Measurements from ENCODE around the gene EP300. TPM values are rescaled to one million over a fixed set of nuclear protein-coding genes. Genes with fewer than 3 reads are reported as not detected.
"Not testable (repeated sequence)": the region's sequence is repeated elsewhere in the genome, so short reads cannot be mapped to it uniquely, and the experiment has no call there.

Gene EP300
- total RNA-seq, 2 donors from 2014 or later, result 58.6 to 77.2 TPM

DNA sequence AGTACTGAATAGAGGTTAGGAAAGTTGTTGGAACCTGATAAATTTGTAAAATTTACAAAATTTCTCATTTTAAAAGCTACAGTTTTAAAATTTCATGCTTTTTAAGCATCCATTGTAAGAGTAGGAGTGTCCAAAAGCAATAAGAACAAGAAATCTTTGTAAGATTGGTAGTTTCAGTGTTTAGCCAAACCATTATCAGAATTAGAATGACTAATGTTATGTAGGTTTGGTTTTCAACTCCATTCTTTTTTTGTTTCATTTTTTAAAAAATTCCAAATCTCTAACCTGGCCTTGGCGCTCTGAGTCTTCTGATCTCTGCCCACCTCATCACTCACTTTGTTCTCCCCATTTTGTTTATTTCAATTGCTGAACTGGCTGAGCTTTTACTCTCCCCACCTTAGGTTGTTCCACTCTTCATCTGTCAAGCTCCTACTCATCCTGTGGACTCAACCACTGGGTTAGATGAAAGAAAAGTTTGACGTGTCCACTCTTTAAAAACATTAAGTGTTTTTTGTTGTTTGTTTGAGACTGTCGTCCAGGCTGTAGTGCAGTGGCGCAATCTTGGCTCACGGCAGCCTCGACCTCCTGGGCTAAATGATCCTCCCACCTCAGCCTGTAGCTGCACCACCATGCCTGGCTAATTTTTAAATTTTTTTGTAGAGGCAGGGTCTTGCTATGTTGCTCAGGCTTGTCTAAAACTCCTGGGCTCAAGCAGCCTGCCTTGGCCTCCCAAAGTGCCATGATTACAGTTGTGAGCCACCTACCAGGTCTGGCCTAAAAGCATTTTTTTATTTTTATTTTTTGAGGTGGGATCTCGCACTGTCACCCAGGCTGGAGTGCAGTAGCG, 14.0 kb downstream of the EP300 start:
- H3K9me3 Mint-ChIP-seq, result no peaks in the 10 kb centered on the region
- peak; percentile 77 for ATAC-seq (replicated peaks)
- peak overlapping the region; percentile 46 for H3K4me3 Mint-ChIP-seq
- H3K27me3 Mint-ChIP-seq, result no peaks in the 10 kb centered on the region
- H3K36me3 Mint-ChIP-seq (ENCODE audit: low read depth), result peaks cover 58% of the 10 kb centered on the region
- peaks cover 33% of the 10 kb centered on the region for H3K4me1 Mint-ChIP-seq
- H3K27ac Mint-ChIP-seq, result peak overlapping the region; percentile 89

DNA sequence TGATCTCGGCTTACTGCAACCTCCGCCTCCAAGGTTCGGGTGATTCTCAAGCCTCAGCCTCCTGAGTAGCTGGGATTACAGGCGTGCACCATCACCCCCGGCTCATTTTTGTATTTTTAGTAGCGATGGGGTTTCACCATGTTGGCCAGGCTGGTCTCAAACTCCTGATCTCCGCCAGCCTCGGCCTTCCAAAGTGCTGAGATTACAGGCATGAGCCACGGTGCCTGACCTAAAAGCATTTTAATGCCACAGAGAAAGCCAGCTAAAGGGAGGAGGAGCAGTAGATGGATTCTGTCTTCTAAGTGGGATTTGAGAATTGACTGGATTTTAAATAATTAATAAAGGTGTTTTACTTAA, 14.6 kb downstream of the EP300 start:
- H3K4me3 Mint-ChIP-seq, result peak overlapping the region; percentile 46
- not testable (repeated sequence) for ATAC-seq (replicated peaks); H3K27me3 Mint-ChIP-seq; H3K9me3 Mint-ChIP-seq
- H3K27ac Mint-ChIP-seq, result peak overlapping the region; percentile 89
- H3K36me3 Mint-ChIP-seq (ENCODE audit: low read depth), result peaks cover 64% of the 10 kb centered on the region
- H3K4me1 Mint-ChIP-seq, result peaks cover 33% of the 10 kb centered on the region

DNA sequence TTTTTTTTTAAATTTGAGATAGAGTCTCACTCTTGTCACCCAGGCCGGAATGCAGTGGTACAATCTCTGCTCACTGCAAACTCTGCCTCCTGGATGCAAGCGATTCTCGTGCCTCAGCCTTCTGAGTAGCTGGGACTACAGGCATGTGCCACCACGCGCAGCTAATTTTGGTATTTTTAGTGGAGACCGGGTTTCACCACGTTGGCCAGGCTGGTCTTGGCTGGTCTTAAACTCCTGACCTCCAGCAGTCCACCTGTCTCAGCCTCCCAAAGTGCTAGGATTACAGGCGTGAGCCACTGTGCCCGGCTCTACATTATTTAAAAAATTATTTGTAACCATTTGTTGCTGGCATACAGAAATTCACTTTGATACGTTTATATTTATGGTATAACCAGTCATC, 18.6 kb downstream of the EP300 start:
- H3K27ac Mint-ChIP-seq, result no peak overlapping the region
- peaks cover 73% of the 10 kb centered on the region for H3K36me3 Mint-ChIP-seq (ENCODE audit: low read depth)
- no peak overlapping the region for H3K4me3 Mint-ChIP-seq
- peaks cover 30% of the 10 kb centered on the region for H3K4me1 Mint-ChIP-seq
- peaks cover 3% of the 10 kb centered on the region for H3K9me3 Mint-ChIP-seq
- no peaks in the 10 kb centered on the region for H3K27me3 Mint-ChIP-seq
- ATAC-seq (replicated peaks), result no peak

DNA sequence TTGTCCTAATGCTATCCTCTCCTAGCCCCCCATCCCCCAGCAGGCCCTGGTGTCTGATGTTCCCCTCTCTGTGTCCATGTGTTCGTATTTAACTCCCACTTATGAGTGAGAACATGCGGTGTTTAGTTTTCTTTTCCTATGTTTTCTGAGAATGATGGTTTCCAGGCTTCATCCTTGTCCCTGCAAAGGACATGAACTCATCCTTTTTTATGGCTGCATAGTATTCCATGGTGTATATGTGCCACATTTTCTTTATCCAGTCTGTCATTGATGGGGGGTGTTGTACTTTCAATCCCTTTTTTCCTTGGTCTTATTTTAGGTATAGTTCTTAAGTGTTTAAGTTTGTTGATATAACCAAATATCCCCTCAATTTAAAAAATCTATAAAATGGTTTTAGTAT, 23.9 kb downstream of the EP300 start:
- peaks cover 88% of the 10 kb centered on the region for H3K36me3 Mint-ChIP-seq (ENCODE audit: low read depth)
- ATAC-seq (replicated peaks), result no peak

DNA sequence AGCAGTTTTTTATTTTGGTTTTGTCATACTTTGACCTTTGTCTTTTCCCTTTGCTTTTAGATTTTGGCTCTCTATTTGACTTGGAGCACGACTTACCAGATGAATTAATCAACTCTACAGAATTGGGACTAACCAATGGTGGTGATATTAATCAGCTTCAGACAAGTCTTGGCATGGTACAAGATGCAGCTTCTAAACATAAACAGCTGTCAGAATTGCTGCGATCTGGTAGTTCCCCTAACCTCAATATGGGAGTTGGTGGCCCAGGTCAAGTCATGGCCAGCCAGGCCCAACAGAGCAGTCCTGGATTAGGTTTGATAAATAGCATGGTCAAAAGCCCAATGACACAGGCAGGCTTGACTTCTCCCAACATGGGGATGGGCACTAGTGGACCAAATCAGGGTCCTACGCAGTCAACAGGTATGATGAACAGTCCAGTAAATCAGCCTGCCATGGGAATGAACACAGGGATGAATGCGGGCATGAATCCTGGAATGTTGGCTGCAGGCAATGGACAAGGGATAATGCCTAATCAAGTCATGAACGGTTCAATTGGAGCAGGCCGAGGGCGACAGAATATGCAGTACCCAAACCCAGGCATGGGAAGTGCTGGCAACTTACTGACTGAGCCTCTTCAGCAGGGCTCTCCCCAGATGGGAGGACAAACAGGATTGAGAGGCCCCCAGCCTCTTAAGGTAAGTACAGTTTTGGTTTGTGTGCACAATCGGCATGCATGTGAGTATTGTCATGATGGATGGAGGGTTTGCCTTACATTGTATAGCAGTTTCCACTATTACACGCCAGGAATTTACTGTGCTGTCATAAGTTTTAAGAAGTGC, 25.0 kb downstream of the EP300 start:
- Mint-ChIP-seq H3K4me3 (no peak overlapping the region), H3K4me1 (peaks cover 41% of the 10 kb centered on the region), H3K36me3 (ENCODE audit: low read depth) (peaks cover 88% of the 10 kb centered on the region), H3K27ac (peak overlapping the region; percentile 54), H3K9me3 (peaks cover 3% of the 10 kb centered on the region), H3K27me3 (no peaks in the 10 kb centered on the region)
- peak; percentile 59 for ATAC-seq (replicated peaks)

More for the DNA sequence above, 23.9 kb downstream of the EP300 start:
- peaks cover 38% of the 10 kb centered on the region for H3K4me1 Mint-ChIP-seq
- peaks cover 3% of the 10 kb centered on the region for H3K9me3 Mint-ChIP-seq
- no peak overlapping the region for H3K4me3 Mint-ChIP-seq
- no peaks in the 10 kb centered on the region for H3K27me3 Mint-ChIP-seq
- H3K27ac Mint-ChIP-seq, result peak overlapping the region; percentile 54

DNA sequence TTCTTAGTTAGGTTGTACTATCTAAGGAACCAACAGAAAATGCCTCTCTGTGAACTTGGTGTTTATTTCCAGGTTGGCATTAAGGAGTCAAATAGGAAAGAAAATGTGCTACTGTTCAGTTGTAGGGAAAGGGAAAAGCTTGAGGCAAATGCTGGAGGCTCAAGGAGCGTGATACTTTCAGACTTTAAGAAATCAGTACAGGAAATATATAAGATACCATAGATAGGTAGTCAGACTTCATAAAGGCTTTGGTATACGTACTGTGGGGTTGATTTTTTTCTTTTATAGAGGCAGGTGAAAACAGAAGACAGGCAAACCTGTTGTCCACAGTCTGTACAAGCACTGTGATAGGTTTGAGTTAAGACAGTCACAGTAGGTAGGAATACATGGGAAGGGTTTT, 30.8 kb downstream of the EP300 start:
- peak overlapping the region; percentile 21 for H3K27ac Mint-ChIP-seq
- no peak overlapping the region for H3K4me3 Mint-ChIP-seq
- peaks cover 96% of the 10 kb centered on the region for H3K36me3 Mint-ChIP-seq (ENCODE audit: low read depth)
- H3K4me1 Mint-ChIP-seq, result peaks cover 24% of the 10 kb centered on the region
- ATAC-seq (replicated peaks), result no peak
- no peaks in the 10 kb centered on the region for H3K9me3 Mint-ChIP-seq
- no peaks in the 10 kb centered on the region for H3K27me3 Mint-ChIP-seq

DNA sequence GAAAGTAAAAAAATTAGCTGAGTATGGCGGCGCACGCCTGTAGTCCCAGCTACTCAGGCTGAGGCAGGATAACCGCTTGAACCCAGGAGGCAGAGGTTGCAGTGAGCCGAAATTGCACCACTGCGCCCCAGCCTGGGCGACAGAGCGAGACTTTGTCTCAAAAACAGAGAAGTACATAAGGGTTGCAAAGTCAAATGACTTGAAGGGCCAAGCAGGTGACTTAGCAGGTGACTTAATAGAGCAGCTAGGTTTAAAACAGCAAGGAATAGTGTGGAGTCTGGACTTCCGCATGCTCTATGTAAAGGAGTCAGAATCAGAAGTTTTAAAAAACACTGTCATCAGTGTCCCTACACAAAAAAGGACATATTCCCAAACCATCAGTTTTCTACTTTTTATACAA, 31.7 kb downstream of the EP300 start:
- Mint-ChIP-seq H3K36me3 (ENCODE audit: low read depth) (peaks cover 96% of the 10 kb centered on the region), H3K9me3 (no peaks in the 10 kb centered on the region), H3K27me3 (no peaks in the 10 kb centered on the region), H3K4me1 (peaks cover 24% of the 10 kb centered on the region), H3K4me3 (no peak overlapping the region), H3K27ac (no peak overlapping the region)
- no peak for ATAC-seq (replicated peaks)

DNA sequence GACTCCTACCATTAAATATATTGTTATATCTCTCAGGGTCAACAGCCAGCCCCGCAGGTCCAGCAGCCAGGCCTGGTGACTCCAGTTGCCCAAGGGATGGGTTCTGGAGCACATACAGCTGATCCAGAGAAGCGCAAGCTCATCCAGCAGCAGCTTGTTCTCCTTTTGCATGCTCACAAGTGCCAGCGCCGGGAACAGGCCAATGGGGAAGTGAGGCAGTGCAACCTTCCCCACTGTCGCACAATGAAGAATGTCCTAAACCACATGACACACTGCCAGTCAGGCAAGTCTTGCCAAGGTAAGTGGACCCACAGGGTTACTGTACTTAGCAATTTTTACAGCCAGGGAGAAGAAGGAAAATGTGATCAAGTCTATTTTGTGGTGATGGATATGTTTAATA, 35.1 kb downstream of the EP300 start:
- Mint-ChIP-seq H3K4me1 (peaks cover 6% of the 10 kb centered on the region), H3K4me3 (no peak overlapping the region), H3K27ac (no peak overlapping the region), H3K36me3 (ENCODE audit: low read depth) (peaks cover 95% of the 10 kb centered on the region), H3K27me3 (no peaks in the 10 kb centered on the region), H3K9me3 (no peaks in the 10 kb centered on the region)
- no peak for ATAC-seq (replicated peaks)

DNA sequence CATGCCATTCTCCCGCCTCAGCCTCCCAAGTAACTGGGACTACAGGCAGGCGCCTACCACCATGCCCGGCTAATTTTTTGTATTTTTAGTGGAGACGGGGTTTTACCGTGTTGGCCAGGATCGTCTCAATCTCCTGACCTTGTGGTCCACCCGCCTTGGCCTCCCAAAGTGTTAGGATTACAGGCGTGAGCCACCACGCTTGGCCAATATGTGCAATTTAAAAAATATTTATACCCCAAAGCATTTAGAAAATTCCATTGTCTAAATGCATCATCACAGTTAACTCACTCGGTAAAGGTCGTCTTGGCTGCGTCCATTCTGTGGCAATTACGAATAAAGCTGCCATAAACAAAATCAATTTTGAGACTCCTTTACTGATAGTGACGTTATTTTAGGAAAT, 36.2 kb downstream of the EP300 start:
- Mint-ChIP-seq H3K36me3 (ENCODE audit: low read depth) (peaks cover 95% of the 10 kb centered on the region), H3K4me3 (no peak overlapping the region)

DNA sequence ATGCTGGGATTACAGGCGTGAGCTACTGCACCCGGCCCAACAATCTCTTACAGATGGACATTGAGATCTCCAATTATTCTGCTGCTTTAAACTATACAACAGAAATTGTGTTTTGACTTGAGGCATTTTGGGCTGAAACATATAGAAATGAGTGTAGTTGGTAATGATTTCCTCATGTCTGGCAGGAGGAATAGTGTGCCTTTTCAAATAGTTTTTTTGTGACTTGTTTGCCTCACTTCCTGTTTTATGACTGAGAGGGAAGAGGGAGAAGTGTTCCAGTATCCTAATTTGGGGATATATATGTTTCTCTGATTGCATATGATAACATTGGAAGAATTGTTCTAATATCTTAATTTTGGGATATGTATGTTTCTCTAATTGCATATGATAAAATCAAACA, 40.2 kb downstream of the EP300 start:
- no peak overlapping the region for H3K4me3 Mint-ChIP-seq
- H3K9me3 Mint-ChIP-seq, result no peaks in the 10 kb centered on the region
- ATAC-seq (replicated peaks), result no peak
- no peaks in the 10 kb centered on the region for H3K27me3 Mint-ChIP-seq
- peaks cover 99% of the 10 kb centered on the region for H3K36me3 Mint-ChIP-seq (ENCODE audit: low read depth)
- H3K4me1 Mint-ChIP-seq, result peaks cover 5% of the 10 kb centered on the region
- H3K27ac Mint-ChIP-seq, result no peak overlapping the region

More for the DNA sequence above, 36.2 kb downstream of the EP300 start:
- H3K27me3 Mint-ChIP-seq, result no peaks in the 10 kb centered on the region
- no peak overlapping the region for H3K27ac Mint-ChIP-seq
- ATAC-seq (replicated peaks), result no peak
- H3K9me3 Mint-ChIP-seq, result no peaks in the 10 kb centered on the region
- no peaks in the 10 kb centered on the region for H3K4me1 Mint-ChIP-seq

DNA sequence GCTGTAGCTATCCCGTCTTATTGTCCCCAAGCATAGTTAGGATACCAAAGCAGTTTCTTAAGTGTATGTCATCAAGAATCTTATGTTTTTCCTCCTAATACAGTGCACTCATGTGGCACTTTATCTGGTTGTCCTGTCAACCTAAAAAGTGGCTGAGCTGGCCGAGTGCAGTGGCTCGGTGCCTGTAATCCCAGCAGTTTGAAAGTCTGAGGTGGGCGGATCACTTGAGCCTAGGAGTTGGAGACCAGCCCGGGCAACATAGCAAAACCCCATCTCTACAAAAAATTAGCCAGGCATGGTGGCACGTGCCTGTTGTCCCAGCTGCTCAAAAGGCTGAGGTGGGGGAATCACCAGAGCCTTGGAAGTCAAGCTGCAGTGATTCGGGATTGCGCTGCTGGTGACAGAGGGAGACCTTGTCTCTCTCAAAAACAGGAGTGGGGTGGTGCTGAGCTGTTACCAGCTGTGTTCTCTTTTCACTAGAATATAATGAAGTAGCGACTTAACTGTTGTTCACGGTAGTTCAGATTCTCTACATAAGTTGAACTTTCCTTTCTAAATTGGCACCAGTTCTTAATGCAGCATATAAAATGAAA, 48.1 kb downstream of the EP300 start:
- no peak overlapping the region for H3K4me3 Mint-ChIP-seq
- no peaks in the 10 kb centered on the region for H3K27me3 Mint-ChIP-seq
- H3K9me3 Mint-ChIP-seq, result no peaks in the 10 kb centered on the region
- H3K4me1 Mint-ChIP-seq, result no peaks in the 10 kb centered on the region
- no peak overlapping the region for H3K27ac Mint-ChIP-seq
- ATAC-seq (replicated peaks), result no peak
- H3K36me3 Mint-ChIP-seq (ENCODE audit: low read depth), result peaks cover 100% of the 10 kb centered on the region

DNA sequence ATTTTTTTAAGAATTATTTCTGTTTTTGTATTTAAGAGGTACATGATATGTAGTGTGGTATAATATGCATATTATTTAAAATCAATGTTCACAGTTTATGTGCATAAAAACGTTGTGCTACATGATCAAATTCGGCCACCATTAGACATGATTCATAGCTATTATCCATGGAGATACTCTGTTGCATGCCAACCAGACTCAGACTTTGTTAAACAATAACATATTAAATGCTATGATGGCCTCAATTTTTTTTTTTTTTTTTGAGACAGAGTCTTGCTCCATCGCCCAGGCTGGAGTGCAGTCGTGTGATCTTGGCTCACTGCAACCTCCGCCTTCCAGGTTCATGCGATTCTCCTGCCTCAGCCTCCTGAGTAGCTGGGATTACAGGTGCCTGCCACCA, 53.5 kb downstream of the EP300 start:
- not testable (repeated sequence) for H3K4me3 Mint-ChIP-seq; H3K27me3 Mint-ChIP-seq; ATAC-seq (replicated peaks); H3K27ac Mint-ChIP-seq; H3K4me1 Mint-ChIP-seq; H3K9me3 Mint-ChIP-seq
- peaks cover 100% of the 10 kb centered on the region for H3K36me3 Mint-ChIP-seq (ENCODE audit: low read depth)

DNA sequence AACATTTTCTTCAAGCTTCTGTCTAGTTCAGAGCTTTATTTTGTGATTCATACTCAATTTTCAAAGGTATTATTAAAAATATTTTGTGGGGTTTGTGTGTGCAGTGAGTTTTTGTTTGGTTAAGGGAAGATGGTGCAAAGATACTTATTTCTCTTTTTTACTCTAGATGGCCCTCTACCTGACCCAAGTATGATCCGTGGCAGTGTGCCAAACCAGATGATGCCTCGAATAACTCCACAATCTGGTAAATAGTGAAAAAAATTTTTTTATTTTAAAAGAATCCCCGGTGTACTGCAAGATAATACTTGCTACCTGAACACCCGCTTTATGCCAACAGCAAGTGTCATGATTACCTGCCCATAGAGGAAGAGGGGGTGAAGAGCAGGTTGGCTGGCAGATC, 54.2 kb downstream of the EP300 start:
- Mint-ChIP-seq H3K27ac (no peak overlapping the region), H3K4me1 (no peaks in the 10 kb centered on the region), H3K27me3 (no peaks in the 10 kb centered on the region), H3K4me3 (no peak overlapping the region), H3K36me3 (ENCODE audit: low read depth) (peaks cover 100% of the 10 kb centered on the region), H3K9me3 (no peaks in the 10 kb centered on the region)
- no peak for ATAC-seq (replicated peaks)

DNA sequence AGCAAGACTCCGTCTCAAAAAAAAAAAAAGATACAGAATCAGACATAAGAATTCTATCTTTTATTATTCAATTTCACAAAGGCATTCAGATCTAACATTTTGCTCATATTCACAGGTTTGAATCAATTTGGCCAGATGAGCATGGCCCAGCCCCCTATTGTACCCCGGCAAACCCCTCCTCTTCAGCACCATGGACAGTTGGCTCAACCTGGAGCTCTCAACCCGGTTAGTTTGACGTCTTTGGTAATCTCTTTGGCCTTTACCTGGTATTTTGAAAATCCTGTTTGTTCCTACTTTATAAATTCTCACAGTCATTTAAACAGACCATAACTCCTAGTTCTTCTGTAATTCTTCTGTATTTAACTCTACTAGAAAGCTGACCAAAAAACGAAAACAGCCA, 55.3 kb downstream of the EP300 start:
- Mint-ChIP-seq H3K4me1 (no peaks in the 10 kb centered on the region), H3K36me3 (ENCODE audit: low read depth) (peaks cover 100% of the 10 kb centered on the region), H3K4me3 (no peak overlapping the region), H3K27me3 (no peaks in the 10 kb centered on the region), H3K9me3 (no peaks in the 10 kb centered on the region), H3K27ac (peak overlapping the region; percentile 36)
- ATAC-seq (replicated peaks), result no peak

DNA sequence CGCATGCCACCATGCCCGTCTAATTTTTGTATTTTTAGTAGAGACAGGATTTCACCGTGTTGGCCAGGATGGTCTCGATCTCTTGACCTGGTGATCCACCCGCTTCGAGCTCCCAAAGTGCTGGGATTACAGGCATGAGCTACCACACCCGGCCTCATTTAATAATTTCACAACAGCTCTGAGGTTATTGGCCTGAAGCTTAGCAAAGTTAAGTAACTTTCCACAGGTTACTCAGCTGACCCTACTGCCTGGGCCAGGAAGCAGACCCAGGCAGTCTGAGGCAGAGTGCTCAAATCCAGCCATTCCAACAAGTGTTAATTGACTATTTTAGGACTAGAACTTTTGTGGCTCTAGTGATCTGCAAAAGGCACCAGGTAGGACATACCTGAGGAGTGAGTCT, 60.5 kb downstream of the EP300 start:
- Mint-ChIP-seq H3K4me1 (no peaks in the 10 kb centered on the region), H3K4me3 (no peak overlapping the region), H3K27me3 (no peaks in the 10 kb centered on the region), H3K36me3 (ENCODE audit: low read depth) (peaks cover 100% of the 10 kb centered on the region), H3K9me3 (no peaks in the 10 kb centered on the region), H3K27ac (no peak overlapping the region)
- ATAC-seq (replicated peaks), result no peak
